Activated T-cell treated with anti-CD3 and anti-CD28 coated beads for 4 hours (primary cell): ENCODE measurements around the gene KDELR1.

Experiments
- DNase-seq: peaks from one replicate; pipeline ENCODE4 v3.0.0-alpha.2; 2020

The KDELR1 gene

DNA sequence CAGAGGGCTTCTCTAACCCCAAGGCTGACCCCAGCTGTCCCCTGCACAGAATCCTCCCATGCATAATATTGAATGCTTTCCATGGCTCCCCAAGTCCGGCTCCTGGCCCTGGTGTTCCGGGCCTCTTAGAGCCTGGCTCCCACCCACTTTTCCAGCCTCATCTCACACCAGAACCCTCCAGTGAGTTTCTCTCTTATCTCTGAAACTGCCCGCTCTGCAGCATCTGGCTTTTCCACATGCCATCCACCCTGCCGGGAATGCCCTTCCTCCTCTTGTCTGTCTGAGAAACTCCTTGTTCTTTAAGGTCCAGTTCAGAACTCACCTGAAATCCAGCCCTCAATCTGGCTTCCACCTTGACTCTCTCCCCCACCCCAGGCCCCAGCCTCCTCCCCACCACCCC is 20.4 kb downstream of the KDELR1 start:
- DNase-seq, result no peak

DNA sequence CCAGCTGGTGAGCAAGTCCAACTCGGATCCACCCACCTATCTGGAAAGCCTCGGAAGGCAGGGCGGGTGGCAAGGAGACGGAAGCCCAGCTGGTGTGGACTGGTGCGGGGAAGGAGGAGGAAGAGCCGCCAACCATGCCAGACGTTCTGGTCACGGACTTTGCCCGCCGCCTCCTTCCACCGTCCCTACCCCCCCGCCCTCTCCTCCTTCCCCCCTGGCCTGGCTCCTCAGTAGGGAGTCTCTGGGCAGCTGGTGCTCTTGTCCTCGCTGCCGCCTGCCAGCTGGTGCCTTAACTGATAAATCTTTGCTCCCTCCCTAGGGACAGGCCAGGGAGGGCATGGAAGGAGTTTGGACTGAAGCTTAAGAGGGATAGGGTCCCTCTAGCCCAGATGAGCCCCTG is 22.4 kb downstream of the KDELR1 start:
- no peak for DNase-seq

DNA sequence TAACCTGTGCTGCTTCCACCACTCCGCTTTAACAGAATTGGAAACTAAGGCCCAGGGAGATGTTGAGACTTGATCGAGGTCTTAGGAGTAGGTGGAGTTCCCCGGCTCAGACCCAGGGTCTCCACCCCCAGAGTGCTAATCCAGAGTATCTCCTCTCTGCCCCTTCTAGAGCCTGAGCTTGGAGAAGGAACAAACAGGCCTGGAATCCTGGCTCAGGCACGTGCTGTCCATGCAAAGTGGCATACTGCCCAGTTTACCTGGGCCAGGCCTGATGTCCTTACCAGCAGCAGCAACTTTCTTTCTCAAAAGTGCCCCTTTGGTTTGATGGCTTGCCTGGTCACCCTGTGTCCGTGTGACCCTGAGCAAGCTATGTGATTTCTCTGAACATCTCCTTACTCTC is 23.5 kb downstream of the KDELR1 start:
- DNase-seq, result no peak

DNA sequence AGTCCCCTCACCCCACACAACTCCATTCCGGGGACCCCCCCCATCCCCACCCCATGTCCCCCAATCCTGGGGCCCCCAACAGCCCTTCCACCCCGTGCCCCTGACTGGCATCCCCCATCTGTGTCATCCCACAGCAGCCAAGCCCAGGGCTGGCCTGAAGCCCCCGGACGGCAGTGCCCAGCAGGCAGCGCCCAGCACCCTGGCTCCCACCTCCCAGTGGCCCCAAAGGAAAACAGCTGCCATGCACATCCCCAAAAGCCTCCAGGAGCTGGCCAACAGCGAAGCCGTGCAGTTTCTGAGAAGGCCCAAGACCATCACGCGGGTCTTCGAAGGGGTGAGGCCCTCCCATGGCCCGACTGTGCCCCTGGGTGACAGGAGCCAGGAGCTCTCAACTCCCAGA is 25.7 kb downstream of the KDELR1 start:
- DNase-seq, result no peak

DNA sequence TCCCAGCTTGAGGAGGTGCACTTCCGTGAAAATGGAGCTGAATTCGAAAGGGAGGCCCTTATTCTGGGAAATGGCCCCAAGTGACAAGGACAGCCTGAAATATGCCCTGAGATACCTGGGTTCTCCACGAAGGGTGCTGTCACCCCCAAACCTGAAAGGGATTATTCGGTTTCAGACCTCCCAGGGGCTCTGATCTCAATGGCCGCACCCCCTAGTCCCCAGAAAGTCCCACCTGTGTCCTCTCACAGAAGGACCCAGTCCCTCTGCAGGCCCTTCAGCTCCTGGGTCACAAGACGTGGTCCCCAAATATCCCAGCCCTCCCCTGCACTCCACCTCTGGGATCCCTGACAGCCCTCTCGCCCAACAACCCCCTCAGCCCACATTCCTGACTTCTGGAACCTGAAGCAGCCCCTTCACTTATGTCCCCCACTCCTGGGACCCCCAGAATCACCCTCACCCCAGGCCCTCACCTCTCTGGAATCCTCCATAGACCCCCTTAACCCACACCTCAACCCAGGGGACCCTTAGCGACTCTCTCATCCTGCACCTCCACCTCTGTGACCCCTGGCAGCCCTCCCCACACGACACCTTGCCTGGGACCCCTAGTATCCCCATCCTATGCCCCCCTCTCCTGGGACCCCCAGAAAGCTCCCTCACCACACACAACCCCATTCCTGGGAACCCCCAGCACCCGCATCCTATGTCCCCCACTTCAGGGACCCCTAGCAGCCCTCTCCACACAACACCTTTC is 26.6 kb downstream of the KDELR1 start:
- no peak for DNase-seq

DNA sequence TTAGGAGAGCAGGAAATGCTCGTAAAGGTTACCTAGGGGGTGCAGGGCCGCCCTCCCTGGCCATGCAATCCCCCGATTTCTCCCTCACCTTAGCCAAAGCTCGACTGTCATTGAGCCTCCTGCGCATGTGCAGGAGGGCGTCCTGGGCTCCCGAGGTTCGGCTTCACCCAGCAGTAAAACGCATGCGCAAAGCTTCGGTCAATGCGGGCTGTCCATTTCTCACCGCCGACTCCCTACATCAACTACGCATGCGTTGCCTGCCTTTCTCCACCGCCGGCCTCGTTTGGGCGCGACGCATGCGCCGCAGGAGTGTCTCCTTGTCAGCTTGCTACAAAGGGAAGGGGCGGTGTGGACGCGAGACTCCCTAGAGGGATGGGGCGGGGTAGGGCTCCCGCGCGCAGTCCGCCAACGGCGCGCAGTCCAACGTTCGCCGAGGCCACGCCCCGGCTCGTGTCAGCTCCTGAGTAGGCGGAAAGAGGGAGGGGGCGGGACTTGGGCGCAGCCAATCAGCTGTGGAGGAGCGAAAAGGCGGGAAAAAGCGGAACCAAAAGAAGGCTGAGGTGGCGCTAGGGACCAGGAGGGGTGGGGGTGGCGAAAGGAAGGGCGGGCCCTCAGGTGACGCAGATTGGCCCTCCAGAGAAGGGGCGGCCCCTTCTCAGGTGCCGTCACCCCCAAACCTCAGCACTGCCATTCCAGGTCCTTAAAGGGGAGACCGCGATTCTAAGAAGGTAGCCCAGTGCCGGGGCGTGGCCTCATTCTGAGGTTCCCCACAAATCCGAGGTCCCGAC is 27.3 kb downstream of the KDELR1 start, which contains the start of the genes SYNGR4 and TMEM143:
TSS of gene SYNGR4 (plus strand) at position 558 of the 788 bp plus-strand sequence. CDS start 1,476 bp downstream, outside the sequence.
TSS of gene TMEM143 (minus strand) at position 131 of the 788 bp plus-strand sequence. CDS start at position 111, 20 bp downstream.
- peak; percentile 92 for DNase-seq

DNA sequence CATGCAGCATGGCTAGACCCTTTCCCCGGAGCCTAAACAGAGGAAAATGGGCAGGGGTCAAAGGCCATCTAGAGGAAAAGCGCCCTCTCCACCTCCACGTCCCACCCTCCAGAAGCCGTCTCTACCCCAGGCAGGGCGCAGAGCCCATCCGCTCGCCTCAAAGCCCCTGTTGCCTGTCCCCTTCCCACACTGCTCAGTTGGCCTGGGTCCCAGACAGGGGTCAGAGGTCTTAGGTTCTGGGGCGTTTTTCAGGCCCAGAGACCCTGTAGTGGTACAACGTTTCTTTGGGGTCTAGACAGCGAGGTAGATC is 27.9 kb downstream of the KDELR1 start:
- DNase-seq, result no peak

DNA sequence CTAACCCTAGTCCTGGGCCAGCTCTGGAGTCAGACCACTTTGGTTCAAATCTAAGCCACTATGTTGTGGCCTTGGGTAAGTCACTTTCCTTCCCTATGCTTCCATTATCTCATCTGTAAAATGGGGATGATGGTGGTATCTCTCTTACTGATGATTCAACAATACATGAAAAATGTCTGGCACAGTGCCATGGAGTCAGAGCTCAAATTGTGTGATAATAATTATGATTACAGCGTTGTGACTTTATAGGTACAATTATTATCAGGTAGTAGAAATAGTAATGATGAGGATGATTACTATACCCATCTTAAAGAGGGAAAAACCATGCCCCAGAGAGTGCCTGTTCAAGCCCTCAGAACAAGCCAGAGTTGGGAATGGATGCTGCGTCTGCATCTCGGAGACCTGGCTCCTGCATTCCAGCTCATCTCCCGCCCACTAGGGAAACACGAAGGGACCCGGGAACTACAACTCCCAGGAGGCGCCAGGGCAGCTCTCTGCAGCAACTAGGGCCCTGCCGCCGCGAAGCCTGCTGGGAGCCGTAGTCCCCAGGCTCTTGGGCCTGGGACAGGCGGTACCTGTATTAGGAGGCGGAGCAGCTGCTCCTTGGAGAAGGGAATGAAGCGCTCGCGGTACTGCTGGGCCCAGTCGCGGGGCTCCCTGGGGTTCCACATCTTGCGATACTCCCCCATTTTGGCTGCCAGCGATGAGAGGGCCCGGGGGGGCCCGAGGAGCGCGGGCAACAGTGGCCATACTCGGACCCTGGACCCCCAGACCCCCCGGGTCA is 28.4 kb downstream of the KDELR1 start:
- DNase-seq, result peak; percentile 79

DNA sequence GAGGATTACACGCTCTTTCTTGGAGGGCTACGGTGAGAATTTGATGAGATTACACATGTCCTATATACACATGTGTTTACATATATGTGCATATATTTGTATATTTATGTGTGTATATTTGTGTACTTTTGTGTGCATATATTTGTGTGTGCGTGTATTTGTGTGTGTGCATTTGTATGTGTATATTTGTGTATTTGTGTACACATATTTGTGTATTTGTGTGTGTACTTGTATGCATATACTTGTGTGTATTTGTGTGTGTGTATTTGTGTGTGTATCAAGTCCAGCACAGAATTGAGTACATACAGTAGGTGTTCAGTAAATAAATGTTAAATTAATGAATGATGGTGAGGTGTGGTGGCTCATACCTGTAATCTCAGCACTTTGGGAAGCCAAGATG is 29.4 kb downstream of the KDELR1 start:
- DNase-seq, result no peak

DNA sequence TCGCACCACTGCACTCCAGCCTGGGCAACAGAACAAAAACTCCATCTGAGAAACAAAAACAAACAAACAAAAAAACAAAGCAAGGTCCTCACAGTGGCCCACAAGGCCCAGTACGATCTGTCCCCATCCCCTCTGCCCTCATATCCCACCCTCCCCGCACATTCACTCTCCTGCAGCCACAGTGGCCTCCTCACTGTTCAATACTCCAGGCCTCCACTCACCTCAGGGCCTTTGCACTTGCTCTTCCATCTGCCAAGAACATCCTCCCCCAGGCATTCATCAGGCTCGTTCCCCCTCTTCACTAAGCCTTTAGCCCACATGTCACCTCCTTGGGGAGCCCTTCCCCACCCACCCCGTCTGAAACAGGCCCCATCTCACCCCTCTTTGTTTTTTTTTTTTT is 32.2 kb downstream of the KDELR1 start:
- no peak for DNase-seq

DNA sequence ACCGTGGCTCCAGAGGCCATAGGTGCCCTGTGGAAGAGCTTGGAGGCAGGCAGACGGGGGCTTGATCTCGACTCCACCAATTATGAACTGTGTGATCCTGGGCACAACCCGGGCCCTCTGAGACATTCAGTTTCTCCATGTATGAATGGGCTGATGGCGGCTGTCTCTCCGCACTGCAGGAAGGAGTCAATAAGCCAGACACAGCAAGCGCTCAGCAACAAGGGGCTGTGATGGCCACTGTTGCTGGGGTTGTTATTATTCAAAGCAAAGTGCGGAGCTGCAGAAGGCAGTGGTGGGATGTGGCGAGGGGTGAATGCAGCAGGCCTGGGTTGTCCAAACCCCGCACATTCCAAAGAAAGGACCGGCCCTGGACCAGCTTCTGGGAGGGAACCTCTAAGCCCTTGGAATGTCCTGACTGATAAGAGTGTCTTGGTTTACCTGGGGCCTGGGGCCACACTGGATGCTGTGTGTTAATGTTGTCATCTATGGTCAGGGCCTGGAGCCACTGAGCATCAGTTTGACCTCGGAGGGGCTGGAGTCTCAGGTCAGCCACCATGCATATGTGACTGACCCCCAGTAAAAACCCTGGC is 35.9 kb downstream of the KDELR1 start:
- no peak for DNase-seq

DNA sequence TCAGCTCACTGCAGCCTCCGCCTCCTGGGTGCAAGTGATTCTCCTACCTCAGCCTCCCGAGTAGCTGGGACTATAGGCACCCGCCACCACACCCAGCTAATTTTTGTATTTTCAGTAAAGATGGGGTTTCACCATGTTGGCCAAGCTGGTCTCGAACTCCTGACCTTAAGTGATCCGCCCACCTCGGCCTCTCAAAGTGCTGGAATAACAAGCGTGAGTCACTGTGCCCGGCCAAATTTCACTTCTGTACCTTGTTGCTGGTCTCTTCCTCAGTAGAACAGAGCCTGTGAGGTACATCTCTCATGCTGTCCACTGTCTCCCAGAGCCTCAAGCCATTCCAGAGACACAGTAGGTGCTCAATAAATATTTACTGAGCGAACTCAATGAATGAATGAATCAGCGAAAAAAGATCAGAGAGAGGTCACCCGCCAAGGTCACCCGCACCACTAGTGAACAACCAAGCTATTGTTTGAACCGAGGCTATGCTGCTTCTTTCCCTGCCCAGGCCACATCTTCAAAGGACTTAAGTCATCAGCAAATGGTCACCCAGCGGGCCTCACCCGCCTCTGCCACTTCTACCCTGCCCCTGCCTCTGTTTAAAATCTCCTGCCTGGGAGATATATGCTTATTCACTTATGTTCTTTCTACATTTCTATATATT is 36.9 kb downstream of the KDELR1 start:
- no peak for DNase-seq

DNA sequence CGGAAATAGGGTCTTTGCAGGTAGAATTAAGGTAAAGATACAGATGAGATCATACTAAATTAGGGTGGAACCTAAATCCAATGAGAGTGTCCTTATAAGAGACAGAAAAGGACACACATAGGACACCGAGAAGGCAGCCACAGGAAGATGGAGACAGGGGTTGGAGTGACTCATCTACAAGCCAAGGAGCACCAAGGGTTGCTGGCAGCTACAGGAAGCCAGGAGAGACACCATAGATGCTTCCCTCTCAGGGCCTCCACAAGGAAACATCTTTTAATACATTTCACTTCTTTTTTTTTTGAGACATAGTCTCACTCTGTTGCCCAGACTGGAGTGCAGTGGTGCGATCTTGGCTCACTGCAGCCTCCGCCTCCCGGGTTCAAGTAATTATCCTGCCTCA is 37.7 kb downstream of the KDELR1 start:
- no peak for DNase-seq

DNA sequence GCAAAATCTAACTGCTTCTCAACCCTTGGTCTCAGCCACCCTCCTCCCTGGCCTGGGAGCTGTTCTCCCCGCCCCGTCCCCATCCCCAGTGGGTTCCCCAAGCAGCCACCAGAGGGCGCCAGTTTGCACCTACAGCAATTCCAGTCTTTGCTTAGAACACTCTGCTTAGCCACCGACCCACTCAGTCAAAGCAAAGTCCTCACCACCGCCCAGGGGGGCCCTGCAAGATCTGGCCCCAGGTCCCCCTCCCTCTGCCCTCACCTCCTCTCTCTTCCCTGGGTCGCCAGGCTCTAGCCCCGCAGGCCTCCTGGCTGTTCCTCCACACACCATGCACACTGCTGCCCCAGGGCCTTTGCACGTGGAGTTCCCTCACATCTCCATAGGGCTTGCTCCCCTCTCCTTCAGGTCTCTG is 40.0 kb downstream of the KDELR1 start:
- peak; percentile 77 for DNase-seq

DNA sequence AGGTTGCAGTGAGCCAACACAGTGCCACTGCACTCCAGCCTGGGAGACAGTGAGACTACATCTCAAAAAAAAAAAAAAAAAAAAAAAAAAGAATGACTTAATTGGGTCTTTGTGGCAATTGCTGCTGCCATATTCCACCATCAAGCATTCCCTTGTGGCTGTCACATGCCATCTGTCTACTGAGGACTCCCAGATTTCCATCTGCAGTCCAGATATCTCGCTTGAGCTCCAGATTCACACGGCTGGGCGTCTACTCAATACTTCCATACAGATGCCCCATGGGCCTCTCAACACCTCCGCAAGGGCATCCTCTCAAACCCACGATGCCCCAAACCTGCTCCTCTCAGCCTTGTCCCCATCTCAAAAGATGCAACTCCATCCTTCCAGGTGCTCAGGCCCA is 40.5 kb downstream of the KDELR1 start:
- no peak for DNase-seq

DNA sequence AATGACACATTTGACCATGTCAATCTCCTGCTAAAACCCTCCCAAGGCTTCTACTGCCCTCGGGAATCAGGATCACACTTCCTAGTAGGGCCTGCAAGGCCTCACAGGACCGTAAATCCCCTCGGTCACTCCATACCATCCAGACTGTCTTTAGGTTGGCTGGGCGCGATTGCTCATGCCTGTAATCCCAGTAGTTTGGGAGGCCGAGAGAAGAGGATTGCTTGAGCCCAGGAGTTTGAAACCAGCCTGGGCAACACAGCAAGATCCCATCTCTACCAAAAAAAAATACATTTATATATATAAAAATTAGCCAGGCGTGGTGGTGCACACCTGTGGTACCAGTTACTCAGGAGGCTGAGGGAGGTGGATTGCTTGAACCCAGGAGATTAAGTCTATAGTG is 42.6 kb downstream of the KDELR1 start:
- DNase-seq, result no peak

DNA sequence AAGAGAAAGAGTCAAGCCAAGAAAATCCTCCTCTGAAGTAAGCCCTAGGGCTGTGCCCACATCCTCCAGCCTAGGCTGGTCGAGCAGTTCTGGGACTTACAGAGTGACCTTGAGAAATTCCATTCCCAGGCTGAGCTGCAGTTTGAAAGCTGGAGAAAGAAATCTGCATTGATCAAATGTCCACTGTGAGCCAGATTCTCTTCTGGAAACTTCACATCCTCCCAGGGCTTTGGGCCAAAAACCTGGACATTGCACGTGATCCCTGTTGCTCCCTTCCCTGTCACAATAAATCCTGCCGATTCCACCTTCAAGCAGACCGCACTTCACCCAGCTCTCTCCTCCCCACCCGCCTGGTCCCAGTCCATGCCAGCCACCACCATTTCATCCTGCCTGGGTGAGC is 43.3 kb downstream of the KDELR1 start:
- DNase-seq, result no peak

DNA sequence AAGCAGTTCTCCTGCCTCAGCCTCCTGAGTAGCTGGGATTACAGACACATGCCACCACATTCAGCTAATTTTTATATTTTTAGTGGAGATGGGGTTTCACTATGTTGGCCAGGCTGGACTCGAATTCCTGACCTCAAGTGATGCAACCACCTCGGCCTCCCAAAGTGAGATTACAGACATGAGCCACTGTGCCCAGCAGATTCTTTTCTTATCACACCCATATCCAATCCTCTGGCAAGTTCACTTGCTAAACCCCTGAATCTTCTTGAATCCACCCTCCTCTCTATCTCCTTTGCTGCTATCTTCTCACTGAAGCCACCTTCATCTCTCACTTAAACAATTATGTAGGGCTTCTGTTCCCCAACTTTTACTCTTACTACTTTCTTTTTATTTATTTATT is 45.2 kb downstream of the KDELR1 start:
- DNase-seq, result no peak

DNA sequence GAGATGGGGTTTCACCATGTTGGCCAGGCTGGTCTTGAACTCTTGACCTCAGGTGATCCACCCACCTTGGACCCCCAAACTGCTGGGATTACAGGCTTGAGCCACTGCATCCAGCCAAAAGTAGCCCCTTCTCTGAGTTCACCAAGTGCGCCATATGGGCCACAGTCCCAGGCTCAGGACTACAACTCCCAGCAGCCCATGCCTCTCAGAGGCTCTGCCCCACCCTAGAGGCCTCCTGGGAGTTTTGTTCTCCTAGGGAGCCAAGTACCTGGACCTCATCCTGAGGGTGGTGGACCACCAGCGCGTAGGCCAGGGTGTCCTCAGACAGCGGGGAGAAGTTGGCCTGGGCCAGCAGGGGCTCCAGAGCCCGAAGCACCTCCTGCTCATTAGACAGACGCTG is 46.5 kb downstream of the KDELR1 start:
- no peak for DNase-seq

DNA sequence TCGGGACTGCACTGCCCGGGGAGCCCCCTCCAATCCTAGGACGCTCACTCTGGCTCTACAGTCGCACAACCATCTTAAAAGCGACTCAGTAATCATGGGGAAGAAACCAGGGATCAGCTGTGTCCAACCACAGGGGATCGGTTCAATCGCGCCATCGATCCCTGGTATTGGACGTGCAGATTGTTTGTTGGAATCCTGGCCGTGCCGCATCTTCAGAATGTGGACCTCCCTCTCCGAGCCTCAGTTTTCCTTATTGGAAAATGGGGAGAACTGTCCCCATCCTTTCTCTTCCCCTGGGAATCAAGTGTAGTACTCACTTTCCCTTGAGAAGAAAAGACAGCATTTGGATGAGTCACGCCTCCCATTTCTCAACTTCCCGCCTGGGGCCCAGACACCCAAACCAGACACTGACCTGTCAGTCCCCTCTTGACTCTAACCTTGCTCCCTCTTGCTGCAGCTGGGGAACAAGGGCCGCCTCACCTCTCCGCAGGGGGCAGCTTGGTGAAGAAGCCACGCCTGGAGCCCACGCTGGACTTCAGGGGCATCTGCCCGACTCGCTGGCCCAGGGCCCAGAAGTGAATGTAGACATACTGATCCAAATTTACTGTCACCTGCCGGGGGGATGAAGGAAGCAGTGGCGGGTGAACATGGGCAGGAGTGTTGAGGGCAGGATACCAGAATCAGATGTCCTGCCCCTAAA is 48.4 kb downstream of the KDELR1 start:
- DNase-seq, result no peak

DNA sequence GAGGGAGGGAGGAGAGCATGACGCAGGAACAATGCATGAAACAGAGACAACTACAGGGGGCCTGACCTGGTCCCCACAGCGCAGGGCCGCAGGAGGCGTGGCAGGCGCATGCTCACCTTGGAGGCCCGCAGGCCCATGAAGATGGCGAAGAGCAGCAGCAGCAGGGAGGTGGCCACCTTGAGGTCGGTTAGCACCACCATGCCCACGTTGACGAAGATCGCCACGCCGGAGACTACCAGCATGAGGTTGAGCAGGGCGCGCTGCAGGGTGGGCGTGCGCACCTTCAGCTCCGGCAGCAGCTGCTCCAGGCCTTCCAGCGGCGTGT is 49.0 kb downstream of the KDELR1 start:
- no peak for DNase-seq
